ENCODE measurements around the gene ANKRD36C. TPM values are rescaled to one million over a fixed set of nuclear protein-coding genes. Genes with fewer than 3 reads are reported as not detected.
"Not testable (repeated sequence)": the region's sequence is repeated elsewhere in the genome, so short reads cannot be mapped to it uniquely, and the experiment has no call there.

The ANKRD36C gene
- polyA plus RNA-seq, 1 donor (not counting 4 experiments of a cell fraction or from before 2014, with no cell fraction given): 7.4 TPM

DNA sequence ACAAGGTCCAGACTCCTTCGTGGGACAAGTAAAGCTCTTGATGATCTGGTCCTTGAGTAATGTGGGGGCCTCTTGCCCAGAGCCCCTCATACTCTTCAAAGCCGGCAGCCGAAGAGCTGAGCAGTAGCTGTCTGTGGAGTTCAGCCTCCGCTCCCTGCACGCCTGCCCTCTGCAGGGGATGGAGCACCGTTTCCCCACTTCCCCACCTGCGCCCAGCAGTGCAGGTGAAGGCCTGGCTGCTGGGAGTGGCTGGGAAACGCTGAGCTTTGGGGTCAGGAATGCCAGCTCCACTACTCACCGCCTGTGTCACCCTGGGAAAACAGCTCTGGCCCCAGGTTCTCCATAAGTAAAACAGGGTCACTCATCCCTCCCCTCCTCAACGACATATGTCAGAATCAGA is 18.2 kb upstream of the ANKRD36C start:
- Histone ChIP-seq H3K9ac (ENCODE audit: control insufficient read depth, extremely low read depth, insufficient read depth, low read length) (peak overlapping the region; percentile 62), H3K4me3 (ENCODE audit: control insufficient read depth in 2 of 3, extremely low read depth in 1 of 3, insufficient read depth in 2 of 3, low read depth in 1 of 3, low read length in 3 of 3) (peak overlapping the region in 2 of 3 experiments; percentile 41 to 43), H2AFZ (ENCODE audit: control insufficient read depth, low read length) (peak overlapping the region; percentile 43), H3K4me2 (ENCODE audit: control insufficient read depth, extremely low read depth, insufficient read depth, low read depth, low read length) (peak overlapping the region; percentile 45)
- H3K36me3 ChIP-seq (ENCODE audit: control insufficient read depth in 2 of 2, extremely low read depth in 1 of 2, insufficient read depth in 2 of 2, low read length in 2 of 2); DNase-seq (ENCODE audit: low read depth, low spot score); H3K79me2 ChIP-seq (ENCODE audit: control insufficient read depth, insufficient read depth, low read length); H4K20me1 ChIP-seq (ENCODE audit: control insufficient read depth, extremely low read depth, insufficient read depth, low read length); H3K9me1 ChIP-seq (ENCODE audit: control insufficient read depth, extremely low read depth, insufficient read depth, low read length); FAIRE-seq; dilution Hi-C loops (cut with MboI; ENCODE audit: extremely low pct_ligation_motif_present, low sequenced_read_pairs); H3K27me3 ChIP-seq (ENCODE audit: control insufficient read depth, extremely low read depth, insufficient read depth, low read length); H3K4me1 ChIP-seq (ENCODE audit: control insufficient read depth, extremely low read depth, insufficient read depth, low read length); H3K9me3 ChIP-seq (ENCODE audit: control insufficient read depth, low read depth, low read length); H3K27ac ChIP-seq (ENCODE audit: control insufficient read depth, insufficient read depth, low read length): not testable (repeated sequence)
- TF ChIP-seq, protein P1, sequence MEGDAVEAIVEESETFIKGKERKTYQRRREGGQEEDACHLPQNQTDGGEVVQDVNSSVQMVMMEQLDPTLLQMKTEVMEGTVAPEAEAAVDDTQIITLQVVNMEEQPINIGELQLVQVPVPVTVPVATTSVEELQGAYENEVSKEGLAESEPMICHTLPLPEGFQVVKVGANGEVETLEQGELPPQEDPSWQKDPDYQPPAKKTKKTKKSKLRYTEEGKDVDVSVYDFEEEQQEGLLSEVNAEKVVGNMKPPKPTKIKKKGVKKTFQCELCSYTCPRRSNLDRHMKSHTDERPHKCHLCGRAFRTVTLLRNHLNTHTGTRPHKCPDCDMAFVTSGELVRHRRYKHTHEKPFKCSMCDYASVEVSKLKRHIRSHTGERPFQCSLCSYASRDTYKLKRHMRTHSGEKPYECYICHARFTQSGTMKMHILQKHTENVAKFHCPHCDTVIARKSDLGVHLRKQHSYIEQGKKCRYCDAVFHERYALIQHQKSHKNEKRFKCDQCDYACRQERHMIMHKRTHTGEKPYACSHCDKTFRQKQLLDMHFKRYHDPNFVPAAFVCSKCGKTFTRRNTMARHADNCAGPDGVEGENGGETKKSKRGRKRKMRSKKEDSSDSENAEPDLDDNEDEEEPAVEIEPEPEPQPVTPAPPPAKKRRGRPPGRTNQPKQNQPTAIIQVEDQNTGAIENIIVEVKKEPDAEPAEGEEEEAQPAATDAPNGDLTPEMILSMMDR (optimal IDR thresholded peaks at IDR 0.05 in 1 of 3, IDR thresholded peaks at IDR 0.05 in 1 of 3, conservative IDR thresholded peaks at IDR 0.05 in 1 of 3; ENCODE audit: extremely low read depth in 1 of 3, insufficient read depth in 2 of 3, low read length in 3 of 3): peak in 2 of 3 experiments; percentile 6 to 23

- H3K9me1 ChIP-seq (ENCODE audit: control insufficient read depth, extremely low read depth, insufficient read depth, low read length); H3K9me3 ChIP-seq (ENCODE audit: control insufficient read depth, low read depth, low read length); H3K79me2 ChIP-seq (ENCODE audit: control insufficient read depth, insufficient read depth, low read length); H3K36me3 ChIP-seq (ENCODE audit: control insufficient read depth in 2 of 2, extremely low read depth in 1 of 2, insufficient read depth in 2 of 2, low read length in 2 of 2); H2AFZ ChIP-seq (ENCODE audit: control insufficient read depth, low read length); H3K9ac ChIP-seq (ENCODE audit: control insufficient read depth, extremely low read depth, insufficient read depth, low read length); FAIRE-seq; H4K20me1 ChIP-seq (ENCODE audit: control insufficient read depth, extremely low read depth, insufficient read depth, low read length); H3K27me3 ChIP-seq (ENCODE audit: control insufficient read depth, extremely low read depth, insufficient read depth, low read length); H3K4me1 ChIP-seq (ENCODE audit: control insufficient read depth, extremely low read depth, insufficient read depth, low read length); H3K27ac ChIP-seq (ENCODE audit: control insufficient read depth, insufficient read depth, low read length); H3K4me3 ChIP-seq (ENCODE audit: control insufficient read depth in 2 of 3, extremely low read depth in 1 of 3, insufficient read depth in 2 of 3, low read depth in 1 of 3, low read length in 3 of 3); dilution Hi-C loops (cut with MboI; ENCODE audit: extremely low pct_ligation_motif_present, low sequenced_read_pairs); DNase-seq (ENCODE audit: low read depth, low spot score); H3K4me2 ChIP-seq (ENCODE audit: control insufficient read depth, extremely low read depth, insufficient read depth, low read depth, low read length): not testable (repeated sequence)
Observed at GRCh38 chr2:96008051-96008450, 16.4 kb upstream of the ANKRD36C start.

- H3K9me3 ChIP-seq (ENCODE audit: control insufficient read depth, low read depth, low read length); H3K4me2 ChIP-seq (ENCODE audit: control insufficient read depth, extremely low read depth, insufficient read depth, low read depth, low read length); H3K27me3 ChIP-seq (ENCODE audit: control insufficient read depth, extremely low read depth, insufficient read depth, low read length); H3K36me3 ChIP-seq (ENCODE audit: control insufficient read depth in 2 of 2, extremely low read depth in 1 of 2, insufficient read depth in 2 of 2, low read length in 2 of 2); H3K9me1 ChIP-seq (ENCODE audit: control insufficient read depth, extremely low read depth, insufficient read depth, low read length); DNase-seq (ENCODE audit: low read depth, low spot score); H3K79me2 ChIP-seq (ENCODE audit: control insufficient read depth, insufficient read depth, low read length); FAIRE-seq; dilution Hi-C loops (cut with MboI; ENCODE audit: extremely low pct_ligation_motif_present, low sequenced_read_pairs); H3K4me1 ChIP-seq (ENCODE audit: control insufficient read depth, extremely low read depth, insufficient read depth, low read length); H3K27ac ChIP-seq (ENCODE audit: control insufficient read depth, insufficient read depth, low read length); H2AFZ ChIP-seq (ENCODE audit: control insufficient read depth, low read length); H3K9ac ChIP-seq (ENCODE audit: control insufficient read depth, extremely low read depth, insufficient read depth, low read length); H3K4me3 ChIP-seq (ENCODE audit: control insufficient read depth in 2 of 3, extremely low read depth in 1 of 3, insufficient read depth in 2 of 3, low read depth in 1 of 3, low read length in 3 of 3); H4K20me1 ChIP-seq (ENCODE audit: control insufficient read depth, extremely low read depth, insufficient read depth, low read length): not testable (repeated sequence)
Observed at GRCh38 chr2:96006248-96006647, 14.6 kb upstream of the ANKRD36C start.

Data from keratinocyte (primary cell).